NCI-H82 treated with DMSO at 0.1 percent for 48 hours (cell line): ENCODE data around the gene IFRD2.
A peak's percentile ranks its signal among the peaks of the same experiment; 100 is the strongest.

Experiments
- DNase-seq: peaks from one replicate; lab custom pipeline; 2025; ENCODE audit not compliant: unreplicated experiment; lab: John Stamatoyannopoulos, UW

Gene IFRD2

DNA sequence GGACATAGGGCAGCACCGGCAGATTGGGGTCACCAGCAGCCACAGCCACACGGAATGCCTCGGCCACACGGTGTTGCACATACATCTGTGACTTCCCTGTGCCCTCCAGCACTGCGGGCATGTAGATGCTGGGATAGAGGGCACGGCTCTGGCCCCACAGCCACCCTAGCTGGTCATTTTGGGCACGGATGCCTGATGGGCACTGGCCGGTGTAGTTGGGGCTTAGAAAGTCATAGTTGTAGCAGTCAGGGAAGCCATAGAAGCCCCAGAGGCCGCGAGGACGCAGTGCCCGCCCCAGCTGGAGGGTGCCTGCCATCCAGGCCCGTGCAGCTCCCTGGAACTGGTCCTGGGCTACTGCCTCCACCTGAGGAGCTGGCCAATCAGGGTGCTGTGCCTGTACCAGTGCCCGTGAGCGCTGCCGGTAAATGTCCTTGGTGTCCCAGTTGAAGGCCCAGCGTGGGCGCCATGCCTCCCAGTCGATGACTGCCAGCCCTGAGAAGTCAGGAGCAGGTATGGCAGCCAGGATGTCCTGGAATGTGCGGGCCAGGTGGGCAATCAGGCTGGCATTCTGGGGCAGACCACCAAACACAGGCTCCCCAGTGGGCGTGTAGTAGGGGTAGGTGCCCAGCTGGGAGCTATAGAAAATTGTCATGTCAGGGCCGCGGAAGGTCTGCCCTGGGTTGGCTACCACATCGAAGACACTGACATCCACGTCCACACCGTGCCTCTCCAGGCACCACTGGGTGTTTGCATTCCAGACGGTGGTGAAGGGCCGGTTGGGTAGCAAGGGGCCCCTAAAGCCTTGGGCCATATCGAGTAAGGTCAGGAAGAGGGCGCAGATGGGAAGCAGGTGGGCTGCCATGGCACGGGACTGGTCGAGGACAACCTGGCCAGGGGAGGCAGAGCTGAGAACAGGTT lies 10.1 kb upstream of the IFRD2 start:
- no peak for DNase-seq

DNA sequence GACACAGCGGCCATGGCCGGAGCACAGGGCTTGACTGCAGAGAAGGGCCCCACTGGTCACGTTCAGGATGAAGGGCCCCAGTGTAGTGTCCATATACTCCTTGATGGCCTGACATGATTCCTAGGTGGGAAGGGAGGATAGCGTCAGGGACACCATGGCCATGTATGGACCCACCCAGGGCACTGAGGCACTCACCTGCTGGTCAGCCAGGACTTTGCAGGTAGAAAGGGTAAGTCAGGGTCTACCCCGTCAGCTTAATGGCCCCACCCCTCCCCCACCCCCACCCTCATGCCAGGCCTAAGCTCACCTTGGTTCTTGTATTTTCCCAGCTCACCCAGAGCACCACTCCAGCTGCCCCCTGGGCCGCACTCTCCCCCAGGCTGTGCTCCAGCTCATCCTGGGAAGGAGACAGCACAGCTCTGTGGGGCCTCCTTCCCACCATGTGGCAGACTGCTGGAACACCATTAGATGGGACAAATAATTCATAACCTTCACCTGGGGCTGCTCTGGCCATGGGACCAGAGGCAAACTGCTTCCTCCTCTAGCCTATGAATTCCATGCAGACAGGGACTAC lies 8.5 kb upstream of the IFRD2 start:
- no peak for DNase-seq

DNA sequence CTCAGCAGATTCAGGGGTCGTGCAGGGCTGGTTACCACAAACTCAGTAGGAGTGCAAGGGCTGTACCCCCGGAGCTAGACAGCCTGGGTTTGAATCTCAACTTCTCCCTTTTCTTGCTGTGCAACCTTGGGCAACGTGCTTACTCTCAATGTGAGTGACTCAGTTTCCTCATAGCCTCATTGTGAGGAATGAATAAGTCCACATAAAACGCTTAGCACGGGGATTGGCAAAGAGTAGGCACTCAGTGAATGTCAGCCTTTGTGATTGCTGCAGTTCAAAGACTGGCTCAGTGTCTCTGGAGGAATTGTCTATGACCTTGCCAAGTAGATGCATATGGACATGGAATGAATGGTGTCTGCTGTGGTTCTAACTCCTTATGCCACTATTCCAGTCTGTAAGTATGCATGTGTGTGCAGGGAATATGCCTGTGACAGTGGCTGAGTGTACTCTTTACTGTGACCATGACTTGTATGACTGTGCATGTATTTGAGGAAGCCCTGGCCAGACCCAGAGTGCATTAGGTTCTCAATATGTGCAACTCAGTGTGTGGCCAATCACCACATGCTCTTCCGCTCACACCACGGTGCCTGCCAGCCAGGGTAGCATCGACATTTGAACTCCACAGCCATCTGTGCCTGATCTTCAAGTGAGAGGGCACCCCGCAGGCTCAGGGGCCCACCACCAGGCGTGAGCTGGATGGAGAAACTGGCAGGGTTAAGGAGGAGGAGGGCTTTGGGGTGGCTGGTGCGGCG lies 7.9 kb upstream of the IFRD2 start:
- DNase-seq: no peak

DNA sequence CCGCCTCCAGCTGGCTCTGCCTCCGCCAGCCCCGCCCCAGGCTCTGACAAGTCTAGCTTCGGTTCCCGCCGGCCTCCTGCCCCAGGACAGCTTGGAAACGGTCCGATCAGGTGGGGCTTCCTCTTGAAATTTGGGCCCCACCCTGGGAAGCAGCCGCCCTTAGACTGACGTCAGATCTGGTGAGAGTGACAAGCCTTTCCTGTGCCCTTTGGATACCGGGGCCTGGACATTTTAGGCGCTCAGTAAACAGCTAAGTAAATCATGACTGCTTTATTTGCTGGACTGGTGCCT lies 7.4 kb upstream of the IFRD2 start:
- DNase-seq: no peak

GRCh38 chr3:50298836-50299637 lies 6.8 kb upstream of the IFRD2 start, which contains the start of the genes HYAL3 and NAA80:
Gene HYAL3 (minus strand): TSS chr3:50299405. CDS start chr3:50295602, 3,803 bp downstream.
Gene NAA80 (minus strand): TSS chr3:50299405. CDS start chr3:50297463, 1,942 bp downstream.
- peak; percentile 92 for DNase-seq

GRCh38 chr3:50297896-50298725 lies 5.9 kb upstream of the IFRD2 start:
- no peak for DNase-seq

DNA sequence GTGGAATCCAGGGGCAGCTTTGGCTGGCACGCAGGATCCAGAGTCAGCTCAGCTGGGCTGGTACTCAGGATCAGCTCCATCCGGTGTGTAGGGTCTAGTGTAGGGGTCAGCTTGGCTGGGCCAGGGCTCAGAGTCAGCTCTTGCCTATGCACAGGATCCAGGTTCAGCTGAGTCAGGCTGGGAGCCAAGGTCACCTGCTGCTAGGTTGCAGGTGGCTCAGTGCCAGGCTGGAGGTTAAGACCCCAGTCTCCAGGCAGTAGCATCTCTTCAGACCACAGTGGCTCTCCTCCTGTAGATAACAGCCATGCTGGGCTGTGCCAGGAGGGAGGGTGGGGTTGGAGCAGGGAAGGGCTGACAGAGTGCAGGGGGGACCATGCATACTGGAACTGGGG lies 5.2 kb upstream of the IFRD2 start:
- DNase-seq: no peak

- DNase-seq: no peak
Measured at GRCh38 chr3:50296721-50297383, 4.6 kb upstream of the IFRD2 start.

DNA sequence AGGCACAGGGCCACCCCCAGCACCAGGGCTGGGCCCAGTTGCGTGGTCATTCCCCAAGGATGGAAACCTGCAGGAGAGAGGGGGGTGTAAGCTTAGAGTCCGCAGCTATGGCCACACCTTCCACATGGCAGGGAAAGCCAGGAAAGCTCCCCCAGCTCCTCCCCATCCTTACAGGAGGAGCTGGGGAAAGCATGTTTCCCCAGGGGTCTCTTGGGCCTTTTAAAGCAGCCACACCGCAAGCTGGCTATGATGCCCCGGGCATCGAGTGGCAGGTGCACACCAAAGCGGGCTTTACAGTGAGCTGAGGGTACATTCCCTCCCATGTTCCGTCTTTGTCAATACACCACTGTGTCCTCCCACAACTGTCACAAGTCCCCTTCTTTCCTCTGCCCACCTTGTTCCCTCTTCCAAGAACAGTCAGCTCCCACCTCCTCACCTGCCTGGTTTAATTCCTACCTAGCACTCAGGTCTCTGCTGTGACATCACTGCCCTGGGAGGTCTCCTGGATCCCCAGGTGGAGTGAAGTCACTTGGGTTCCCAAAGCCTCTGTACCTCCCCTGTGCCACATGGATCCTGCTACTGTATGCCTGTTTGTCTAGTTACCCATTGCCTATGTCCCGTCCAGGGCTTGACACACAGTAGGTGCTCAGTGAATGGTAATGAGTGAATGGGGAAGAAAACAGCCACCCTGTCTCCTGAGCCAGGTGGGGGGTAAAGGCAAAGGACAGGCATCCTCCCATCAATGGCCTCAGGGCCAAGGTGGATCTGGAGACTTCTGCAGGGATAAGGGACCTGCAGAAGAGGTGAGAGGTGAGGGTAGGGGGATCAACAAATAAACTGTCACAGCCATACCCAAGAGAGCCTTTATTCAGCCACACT lies 3.6 kb upstream of the IFRD2 start:
- no peak for DNase-seq

GRCh38 chr3:50294492-50295403 lies 2.5 kb upstream of the IFRD2 start:
- no peak for DNase-seq

DNA sequence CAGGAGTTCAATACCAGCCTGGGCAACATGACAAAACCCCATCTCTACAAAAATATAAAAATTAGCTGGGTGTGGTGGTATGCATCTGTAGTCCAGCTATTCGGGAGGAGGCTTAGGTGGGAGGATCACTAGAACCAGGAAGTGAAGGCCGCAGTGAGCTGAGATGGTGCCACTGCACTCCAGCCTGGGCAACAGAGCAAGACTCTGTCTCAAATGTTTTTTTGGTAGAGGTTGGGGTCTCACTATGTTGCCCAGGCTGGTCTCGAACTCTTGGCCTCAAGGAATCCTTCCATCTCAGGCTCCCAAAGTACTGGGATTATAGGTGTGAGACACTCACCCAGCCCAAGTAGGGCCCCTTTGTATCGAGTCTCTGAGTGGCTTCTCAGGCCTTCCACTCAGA lies 1.9 kb upstream of the IFRD2 start:
- DNase-seq: no peak

- DNase-seq: no peak
Measured at GRCh38 chr3:50293079-50293801, 1.0 kb upstream of the IFRD2 start.

- no peak for DNase-seq
Measured at GRCh38 chr3:50290161-50290641, 2.0 kb downstream of the IFRD2 start.

DNA sequence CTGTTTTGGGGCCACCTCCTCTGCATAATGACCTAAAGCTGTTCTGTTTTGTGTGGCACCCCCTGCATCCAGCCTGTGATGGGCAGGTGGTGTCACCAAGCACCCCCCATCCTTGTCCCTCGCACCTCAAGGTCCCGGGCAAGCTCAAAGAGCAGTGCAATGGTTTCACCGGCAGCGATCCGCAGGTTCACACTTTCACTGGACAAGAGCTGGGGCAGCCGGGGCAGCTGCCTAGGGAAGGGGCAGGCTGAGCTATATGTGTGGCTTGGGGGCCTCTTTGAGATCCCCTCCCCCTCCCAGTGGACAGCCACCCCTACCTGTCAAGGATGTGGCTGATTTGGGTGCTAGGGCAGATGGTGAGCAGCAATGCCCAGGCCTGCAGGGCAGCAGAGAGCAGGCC lies 3.1 kb downstream of the IFRD2 start:
- no peak for DNase-seq

DNA sequence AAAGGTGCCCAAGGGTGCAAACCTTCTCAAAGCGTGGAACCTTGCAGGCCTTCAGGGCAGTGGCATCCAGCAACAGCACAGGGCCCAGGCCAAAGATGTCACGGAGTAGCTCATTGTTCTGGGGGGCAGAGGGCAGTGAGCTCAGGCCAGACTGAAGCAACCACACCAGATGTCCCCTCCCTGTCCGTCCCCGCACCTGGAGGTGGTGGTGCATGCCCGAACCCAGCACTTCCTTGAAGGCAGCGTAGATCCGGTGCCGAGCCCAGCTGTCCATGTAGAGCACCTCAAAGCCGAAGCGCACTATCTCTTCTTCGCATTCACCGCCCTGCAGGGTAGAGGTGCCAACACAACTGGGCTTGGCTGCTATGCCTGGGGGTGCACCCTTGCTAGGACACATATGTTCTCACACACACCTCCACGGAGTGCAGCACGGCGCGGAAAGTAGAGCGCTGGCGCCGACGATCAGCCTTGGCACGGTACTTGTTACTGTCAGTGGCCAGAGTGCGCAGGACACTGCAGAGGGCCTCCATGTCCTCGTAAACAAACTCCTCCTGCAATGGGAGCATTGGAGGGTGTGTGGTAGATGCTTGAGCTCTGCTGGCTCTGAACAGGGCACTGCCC lies 3.7 kb downstream of the IFRD2 start:
- no peak for DNase-seq

- DNase-seq: no peak
Measured at GRCh38 chr3:50287262-50287661, 5.0 kb downstream of the IFRD2 start.
